Measurements from ENCODE around the gene ADORA2A. TPM values are rescaled to one million over a fixed set of nuclear protein-coding genes. Genes with fewer than 3 reads are reported as not detected.
A peak's percentile ranks its signal among the peaks of the same experiment; 100 is the strongest.

ADORA2A gene
- total and polyA plus RNA-seq, 4 donors, result 5.5 to 54.9 (median 22.8) TPM

- no peak overlapping the region for H3K9ac ChIP-seq (ENCODE audit: insufficient read depth in 1 of 2, low read length in 2 of 2)
- 78 to 87% methylated on average over 4 of the region's 4 CpGs for WGBS, 2 donors
- TF ChIP-seq CTCF (IDR thresholded peaks at IDR 0.05; ENCODE audit: control extremely low read depth, extremely low read depth), result no peak
Measured at GRCh38 chr22:24471570-24471969, 44.2 kb downstream of the ADORA2A start.

GRCh38 chr22:24473284-24473683 lies 45.9 kb downstream of the ADORA2A start:
- H3K36me3 ChIP-seq (ENCODE audit: control insufficient read depth in 4 of 4, insufficient read depth in 4 of 4, low read length in 4 of 4), result no peaks in the 10 kb centered on the region
- no peak overlapping the region for H3K4me3 ChIP-seq
- no peak overlapping the region for H3K27ac ChIP-seq (ENCODE audit: low read depth in 1 of 2, low read length in 1 of 2)
- DNase-seq (no peak), ATAC-seq (ENCODE audit: insufficient read depth, low FRiP score) (no peak)
- peaks cover 0 to 10% (median 6%) of the 10 kb centered on the region in 5 donors for H3K4me1 ChIP-seq (ENCODE audit: control insufficient read depth in 5 of 5, insufficient read depth in 5 of 5, low read length in 5 of 5)
- no peaks in the 10 kb centered on the region for H3K27me3 ChIP-seq (ENCODE audit: control insufficient read depth in 3 of 3, insufficient read depth in 3 of 3, low read length in 2 of 3)
- no peak for TF ChIP-seq CTCF (IDR thresholded peaks at IDR 0.05; ENCODE audit: control extremely low read depth, extremely low read depth)
- no peaks in the 10 kb centered on the region for H3K9me3 ChIP-seq (ENCODE audit: control insufficient read depth in 4 of 4, insufficient read depth in 3 of 4, low read length in 3 of 4)
- H3K9ac ChIP-seq (ENCODE audit: insufficient read depth in 1 of 2, low read length in 2 of 2), result no peak overlapping the region

More at GRCh38 chr22:24471570-24471969, 44.2 kb downstream of the ADORA2A start:
- Histone ChIP-seq H3K36me3 (ENCODE audit: control insufficient read depth in 4 of 4, insufficient read depth in 4 of 4, low read length in 4 of 4) (no peaks in the 10 kb centered on the region), H3K4me3 (no peak overlapping the region), H3K27ac (ENCODE audit: low read depth in 1 of 2, low read length in 1 of 2) (no peak overlapping the region), H3K4me1 (ENCODE audit: control insufficient read depth in 5 of 5, insufficient read depth in 5 of 5, low read length in 5 of 5) (peaks cover 5 to 22% (median 8%) of the 10 kb centered on the region in 5 donors), H3K27me3 (ENCODE audit: control insufficient read depth in 3 of 3, insufficient read depth in 3 of 3, low read length in 2 of 3) (no peaks in the 10 kb centered on the region), H3K9me3 (ENCODE audit: control insufficient read depth in 4 of 4, insufficient read depth in 3 of 4, low read length in 3 of 4) (no peaks in the 10 kb centered on the region)
- ATAC-seq (ENCODE audit: insufficient read depth, low FRiP score), result peak; percentile 41
- peak; percentile 23 to 67 (median 61) for DNase-seq

DNA sequence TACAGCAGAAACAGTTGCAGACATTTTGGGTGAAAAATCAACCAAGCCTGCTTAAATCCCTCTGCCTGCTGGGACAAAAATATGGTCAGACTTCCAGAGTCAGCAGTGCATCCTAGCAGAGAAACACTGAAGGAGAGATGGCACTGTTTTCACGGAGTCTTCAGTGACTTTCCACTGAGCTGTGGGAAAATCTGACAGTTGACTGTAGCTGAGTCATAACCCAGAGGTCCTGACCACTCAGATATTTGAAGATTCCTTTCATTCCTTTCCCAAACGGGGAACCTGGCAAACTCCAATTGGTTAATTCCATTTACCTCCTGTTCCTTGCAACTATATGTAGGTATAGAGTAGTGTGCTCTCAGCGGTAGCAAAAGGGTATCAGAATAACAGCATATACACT lies 46.8 kb downstream of the ADORA2A start:
- DNase-seq (no peak), ATAC-seq (ENCODE audit: insufficient read depth, low FRiP score) (no peak)
- 52 to 73% methylated on average over 3 of the region's 3 CpGs for WGBS, 2 donors
- H3K4me1 ChIP-seq (ENCODE audit: control insufficient read depth in 5 of 5, insufficient read depth in 5 of 5, low read length in 5 of 5), result peaks cover 0 to 10% (median 6%) of the 10 kb centered on the region in 5 donors
- no peak overlapping the region for H3K9ac ChIP-seq (ENCODE audit: insufficient read depth in 1 of 2, low read length in 2 of 2)
- H3K4me3 ChIP-seq, result no peak overlapping the region
- H3K9me3 ChIP-seq (ENCODE audit: control insufficient read depth in 4 of 4, insufficient read depth in 3 of 4, low read length in 3 of 4), result no peaks in the 10 kb centered on the region
- no peaks in the 10 kb centered on the region for H3K36me3 ChIP-seq (ENCODE audit: control insufficient read depth in 4 of 4, insufficient read depth in 4 of 4, low read length in 4 of 4)
- H3K27ac ChIP-seq (ENCODE audit: low read depth in 1 of 2, low read length in 1 of 2), result no peak overlapping the region
- H3K27me3 ChIP-seq (ENCODE audit: control insufficient read depth in 3 of 3, insufficient read depth in 3 of 3, low read length in 2 of 3), result no peaks in the 10 kb centered on the region
- TF ChIP-seq CTCF (IDR thresholded peaks at IDR 0.05; ENCODE audit: control extremely low read depth, extremely low read depth), result no peak

- DNase-seq (no peak), ATAC-seq (ENCODE audit: insufficient read depth, low FRiP score) (no peak)
- TF ChIP-seq CTCF (IDR thresholded peaks at IDR 0.05; ENCODE audit: control extremely low read depth, extremely low read depth), result no peak
- Histone ChIP-seq H3K4me1 (ENCODE audit: control insufficient read depth in 5 of 5, insufficient read depth in 5 of 5, low read length in 5 of 5) (peaks cover 0 to 10% (median 6%) of the 10 kb centered on the region in 5 donors), H3K9ac (ENCODE audit: insufficient read depth in 1 of 2, low read length in 2 of 2) (no peak overlapping the region), H3K36me3 (ENCODE audit: control insufficient read depth in 4 of 4, insufficient read depth in 4 of 4, low read length in 4 of 4) (no peaks in the 10 kb centered on the region), H3K4me3 (no peak overlapping the region), H3K9me3 (ENCODE audit: control insufficient read depth in 4 of 4, insufficient read depth in 3 of 4, low read length in 3 of 4) (no peaks in the 10 kb centered on the region), H3K27me3 (ENCODE audit: control insufficient read depth in 3 of 3, insufficient read depth in 3 of 3, low read length in 2 of 3) (no peaks in the 10 kb centered on the region), H3K27ac (ENCODE audit: low read depth in 1 of 2, low read length in 1 of 2) (no peak overlapping the region)
- WGBS, 2 donors, result 80 to 93% methylated on average over 5 of the region's 5 CpGs
Measured at GRCh38 chr22:24474649-24475255, 47.4 kb downstream of the ADORA2A start.
